GM19025 (cell line): ENCODE measurements around the gene NAALADL2.

ENCODE experiments used
- ATAC-seq: cut with Tn5 transposase; IDR thresholded peaks from one replicate; pipeline ENCODE4 v1.9.1; 2021; ENCODE audit warnings: mild to moderate bottlenecking, low read depth, moderate library complexity; ENCODE audit not compliant: unreplicated experiment

NAALADL2 gene

DNA sequence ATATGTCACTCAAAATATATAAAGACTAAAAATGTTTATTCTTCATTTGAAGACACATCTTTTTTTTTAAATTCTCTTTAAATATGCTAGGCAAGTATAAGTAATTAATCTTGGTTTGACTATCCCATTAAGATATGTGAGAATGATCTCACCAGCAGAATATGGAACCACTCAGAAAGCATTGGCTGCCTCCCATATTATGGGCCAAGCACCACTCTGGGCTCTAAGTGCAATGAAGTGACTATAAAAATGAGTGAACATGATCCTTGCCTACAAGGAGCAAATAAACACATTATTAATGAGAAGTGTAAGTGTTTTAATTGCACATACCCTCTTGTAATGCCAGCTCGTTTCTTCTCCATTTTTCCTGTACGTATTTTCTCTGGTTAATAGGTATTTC lies 328.5 kb downstream of the NAALADL2 start:
- no peak for ATAC-seq

GRCh38 chr3:175192536-175192935 lies 333.4 kb downstream of the NAALADL2 start:
- ATAC-seq: no peak

GRCh38 chr3:175193815-175194518 lies 334.8 kb downstream of the NAALADL2 start:
- no peak for ATAC-seq

GRCh38 chr3:175198991-175199783 lies 340.1 kb downstream of the NAALADL2 start:
- no peak for ATAC-seq

- no peak for ATAC-seq
Observed at GRCh38 chr3:175199961-175200360, 340.8 kb downstream of the NAALADL2 start.

GRCh38 chr3:175200391-175201095 lies 341.4 kb downstream of the NAALADL2 start:
- no peak for ATAC-seq

- no peak for ATAC-seq
Observed at GRCh38 chr3:175207361-175207760, 348.2 kb downstream of the NAALADL2 start.

DNA sequence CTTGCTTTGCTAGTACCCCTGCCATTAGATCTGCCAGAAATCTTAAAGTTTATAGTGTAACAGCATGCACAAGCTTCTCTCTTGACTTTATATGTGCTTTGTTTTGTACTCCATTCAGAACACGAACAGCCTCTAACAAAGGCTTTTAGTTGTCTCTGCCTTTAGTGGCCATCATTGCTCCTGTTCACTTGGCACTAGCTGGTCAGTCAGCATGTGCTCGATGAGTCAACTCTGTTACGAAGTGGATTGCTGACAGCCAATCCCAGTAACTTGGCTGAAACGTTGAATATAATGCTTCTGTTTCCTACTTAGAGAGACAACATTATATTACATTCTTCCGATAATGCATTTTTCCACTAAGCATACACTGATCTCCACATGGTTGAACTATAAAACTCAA lies 349.2 kb downstream of the NAALADL2 start:
- no peak for ATAC-seq

DNA sequence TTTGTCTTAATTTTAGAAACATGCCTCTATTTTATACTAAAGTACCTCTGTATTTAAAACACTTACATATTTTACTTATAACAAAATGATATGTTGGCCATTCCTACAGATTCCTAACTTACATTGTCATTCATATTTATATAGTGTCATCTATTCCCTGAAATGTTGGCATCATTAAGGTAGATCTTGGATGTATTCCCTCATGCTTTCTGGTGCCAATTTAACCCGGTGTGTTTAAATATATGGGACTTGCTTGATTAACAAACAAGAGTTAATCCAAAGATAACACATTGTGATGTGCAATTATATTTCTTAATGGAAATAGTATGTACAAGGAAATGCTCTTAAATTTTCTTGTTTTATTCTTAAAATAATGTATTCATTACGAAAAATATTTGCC lies 352.3 kb downstream of the NAALADL2 start:
- ATAC-seq: no peak

- ATAC-seq: no peak
Observed at GRCh38 chr3:175212896-175213295, 353.8 kb downstream of the NAALADL2 start.

GRCh38 chr3:175214216-175214615 lies 355.1 kb downstream of the NAALADL2 start:
- ATAC-seq: no peak

GRCh38 chr3:175215833-175216232 lies 356.7 kb downstream of the NAALADL2 start:
- ATAC-seq: no peak

- no peak for ATAC-seq
Observed at GRCh38 chr3:175222356-175222755, 363.2 kb downstream of the NAALADL2 start.

GRCh38 chr3:175224051-175224450 lies 364.9 kb downstream of the NAALADL2 start:
- no peak for ATAC-seq

- no peak for ATAC-seq
Observed at GRCh38 chr3:175226444-175226843, 367.3 kb downstream of the NAALADL2 start.

- ATAC-seq: no peak
Observed at GRCh38 chr3:175227126-175227525, 368.0 kb downstream of the NAALADL2 start.

DNA sequence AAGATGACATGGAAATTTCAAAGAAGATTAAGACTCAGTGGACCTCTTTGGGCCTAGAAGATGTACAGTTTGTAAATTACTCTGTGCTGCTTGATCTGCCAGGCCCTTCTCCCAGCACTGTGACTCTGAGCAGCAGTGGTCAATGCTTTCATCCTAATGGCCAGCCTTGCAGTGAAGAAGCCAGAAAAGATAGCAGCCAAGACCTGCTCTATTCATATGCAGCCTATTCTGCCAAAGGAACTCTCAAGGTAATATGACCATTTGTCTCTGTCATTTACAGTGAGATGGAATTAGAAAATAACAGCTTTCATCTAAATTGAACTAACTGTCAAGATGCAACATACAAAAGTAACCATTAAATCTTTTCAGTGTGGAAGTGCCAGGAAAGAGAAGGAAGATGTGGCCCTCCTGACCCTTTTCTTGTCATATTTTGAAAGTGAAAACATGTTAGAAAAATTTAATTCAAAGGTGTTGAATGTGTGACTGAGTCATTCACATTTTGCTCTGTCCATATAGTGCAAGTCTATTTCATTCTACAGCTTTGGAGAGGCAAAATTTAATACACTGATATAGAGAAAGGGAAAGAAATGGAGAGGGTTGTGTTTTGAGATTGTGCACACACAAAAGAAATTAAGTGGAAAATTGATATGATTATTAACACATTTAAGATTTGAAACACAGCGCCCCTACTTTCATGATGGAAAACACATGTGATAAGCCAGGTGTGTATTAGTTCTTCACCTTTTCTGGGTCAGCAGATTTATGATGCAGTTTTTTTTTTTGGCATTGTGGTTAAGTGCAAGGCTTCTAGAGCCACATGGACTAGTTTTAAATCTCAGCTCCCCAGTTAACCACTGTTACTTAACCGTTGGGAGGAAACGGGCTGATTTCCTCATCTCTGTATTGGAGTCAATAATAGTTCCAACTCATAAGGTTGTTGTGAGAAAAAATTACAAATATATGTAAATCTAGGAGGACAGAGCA lies 375.1 kb downstream of the NAALADL2 start:
- ATAC-seq: no peak

GRCh38 chr3:175238801-175239200 lies 379.7 kb downstream of the NAALADL2 start:
- ATAC-seq: no peak

DNA sequence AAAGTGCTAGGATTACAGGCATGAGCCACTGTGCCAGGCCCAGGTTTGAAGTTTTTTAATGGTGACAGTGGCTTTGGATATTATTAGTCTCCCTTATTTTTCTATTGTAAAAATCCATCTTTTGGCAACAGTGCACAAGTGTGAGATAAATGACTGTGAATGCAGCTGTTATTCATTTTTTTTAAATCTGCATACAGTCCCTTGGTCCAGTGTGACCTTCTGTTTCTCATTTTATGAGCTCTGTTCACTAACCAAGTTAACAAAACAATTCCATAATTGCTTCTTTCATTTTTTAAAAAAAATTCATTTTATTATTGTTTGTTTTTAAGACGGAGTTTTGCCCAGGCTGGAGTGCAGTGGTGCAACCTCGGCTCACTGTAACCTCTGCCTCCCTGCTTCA lies 381.8 kb downstream of the NAALADL2 start:
- ATAC-seq: no peak

- no peak for ATAC-seq
Observed at GRCh38 chr3:175242243-175242642, 383.1 kb downstream of the NAALADL2 start.
